GM12891 (cell line): ENCODE results near the gene UBAC1.

ENCODE experiments used
- PAX5 ChIP-seq: IDR thresholded peaks from 2 replicates; pipeline ENCODE4 v1.6.1; 2011; ENCODE audit warnings: low read length, moderate library complexity, mild to moderate bottlenecking; ENCODE audit not compliant: insufficient read depth, severe bottlenecking
- POLR2A ChIP-seq: IDR thresholded peaks from 2 replicates; pipeline ENCODE4 v1.6.1; 2011; ENCODE audit warnings: low read depth, low read length, control low read depth
- POLR2AphosphoS5 ChIP-seq: IDR thresholded peaks from 2 replicates; pipeline ENCODE4 v1.6.1; 2011; ENCODE audit warnings: low read depth, low read length, control low read depth

DNA sequence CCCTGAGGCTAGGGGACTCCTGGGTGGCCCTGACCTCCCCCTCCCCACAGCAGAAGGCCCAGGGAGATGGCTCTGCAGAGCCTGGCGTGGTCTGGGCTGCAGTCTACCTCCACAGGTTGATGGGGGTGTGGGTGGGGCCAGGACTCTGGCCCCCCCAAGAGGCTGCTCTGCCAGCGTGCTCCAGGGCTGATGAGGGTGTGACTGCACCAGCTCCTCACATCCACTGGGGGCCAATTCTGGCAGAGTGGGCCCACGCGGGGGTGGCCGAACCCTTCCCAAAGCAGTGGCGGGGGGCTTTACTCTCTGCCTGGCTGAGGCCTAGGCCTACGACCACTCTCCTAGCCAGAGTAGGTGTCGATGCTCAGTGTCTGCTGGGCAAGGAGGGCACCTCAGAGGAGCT, 28.0 kb upstream of the UBAC1 start:
- no peak for TF ChIP-seq POLR2A
- no peak for TF ChIP-seq POLR2AphosphoS5
- TF ChIP-seq PAX5, result no peak
